Measurements from ENCODE around the gene SERPINA3. TPM values are rescaled to one million over a fixed set of nuclear protein-coding genes. Genes with fewer than 3 reads are reported as not detected.

The SERPINA3 gene
- total RNA-seq, 1 donor from 2014 or later, result 7,311 TPM

DNA sequence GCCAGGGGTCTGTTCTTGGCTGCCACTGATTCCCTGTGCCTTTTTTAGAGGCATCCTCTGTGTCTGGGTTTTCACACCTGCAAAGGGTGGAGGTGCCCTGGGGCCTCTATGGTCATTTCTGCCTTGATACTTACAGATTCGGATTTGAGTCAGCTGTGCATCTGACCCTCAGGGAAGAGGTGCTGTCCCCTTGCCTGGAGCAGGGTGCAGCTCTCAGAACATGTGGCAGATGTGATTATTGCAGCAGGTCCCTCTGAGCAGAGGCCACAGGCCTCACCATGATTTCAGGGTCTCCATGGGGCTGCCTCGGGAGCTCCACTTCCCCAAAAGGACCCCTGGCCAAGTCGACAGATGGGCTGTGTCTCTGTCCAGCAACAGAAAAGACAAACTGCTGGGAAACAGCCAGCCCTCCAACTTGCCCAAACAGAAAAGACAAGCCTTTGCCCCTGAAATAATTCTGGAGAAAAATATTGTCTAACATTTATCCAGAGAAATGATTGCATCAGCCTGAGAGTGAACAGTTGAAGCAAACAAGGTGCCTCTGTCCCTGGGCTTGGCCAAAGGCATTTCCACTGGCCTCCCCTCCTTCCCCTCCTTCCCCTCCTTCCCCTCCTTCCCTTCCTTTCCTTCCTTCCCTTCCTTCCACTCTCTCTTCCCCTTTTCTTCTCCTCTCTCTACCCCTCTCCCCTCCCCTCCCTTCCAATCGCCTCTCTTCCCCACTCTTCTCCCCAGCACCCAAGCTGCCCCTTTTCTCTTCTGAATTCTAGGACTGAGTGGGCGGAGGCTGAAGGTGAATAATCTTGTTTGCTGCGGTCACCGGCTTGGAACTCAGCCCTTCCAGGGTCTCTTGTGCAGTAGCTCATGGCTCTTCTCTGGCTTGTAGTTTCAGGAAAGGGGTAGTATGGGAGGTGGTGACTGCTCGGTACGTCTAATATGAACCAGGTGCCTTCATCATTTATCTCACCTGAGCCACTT is 676 bp downstream of the SERPINA3 start:
- DNase-seq (ENCODE audit: low spot score), result no peak
- peak; percentile 22 for ATAC-seq

DNA sequence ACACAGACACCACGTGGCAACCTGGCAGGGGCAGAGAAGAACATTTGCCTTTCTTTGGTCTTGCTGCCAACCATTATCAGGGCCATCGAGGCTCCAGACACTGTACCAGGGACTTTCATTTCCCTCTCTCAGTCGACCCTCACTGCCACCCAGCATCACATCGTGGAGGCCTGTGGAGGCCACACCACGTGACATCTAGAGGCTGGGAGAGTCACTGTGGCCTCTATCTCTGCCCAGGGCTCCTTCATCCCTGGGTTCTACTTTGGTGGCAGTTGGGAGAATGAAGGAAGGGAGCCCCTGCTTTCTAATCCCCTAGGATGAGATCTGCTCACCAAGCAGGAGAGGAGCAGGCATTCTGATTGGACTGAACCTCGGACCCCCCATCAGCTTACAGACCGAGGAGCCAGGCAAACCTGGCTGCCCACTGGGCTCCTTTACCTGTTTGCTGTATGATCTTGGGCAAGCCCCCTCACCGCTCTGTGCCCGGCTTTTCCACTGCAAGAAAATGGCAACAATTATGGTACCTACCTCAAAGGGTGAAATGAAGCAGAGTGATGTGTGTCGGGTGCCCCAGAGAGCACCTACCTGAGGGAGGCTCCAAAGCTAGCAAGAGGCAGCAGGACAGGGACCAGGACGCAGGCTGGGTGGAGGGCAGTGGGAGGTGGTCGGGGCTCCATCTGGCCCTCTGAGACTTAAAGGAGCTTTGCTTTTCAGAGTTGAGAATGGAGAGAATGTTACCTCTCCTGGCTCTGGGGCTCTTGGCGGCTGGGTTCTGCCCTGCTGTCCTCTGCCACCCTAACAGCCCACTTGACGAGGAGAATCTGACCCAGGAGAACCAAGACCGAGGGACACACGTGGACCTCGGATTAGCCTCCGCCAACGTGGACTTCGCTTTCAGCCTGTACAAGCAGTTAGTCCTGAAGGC is 1.8 kb downstream of the SERPINA3 start:
- peak; percentile 5 for ATAC-seq
- peak; percentile 49 for DNase-seq (ENCODE audit: low spot score)

DNA sequence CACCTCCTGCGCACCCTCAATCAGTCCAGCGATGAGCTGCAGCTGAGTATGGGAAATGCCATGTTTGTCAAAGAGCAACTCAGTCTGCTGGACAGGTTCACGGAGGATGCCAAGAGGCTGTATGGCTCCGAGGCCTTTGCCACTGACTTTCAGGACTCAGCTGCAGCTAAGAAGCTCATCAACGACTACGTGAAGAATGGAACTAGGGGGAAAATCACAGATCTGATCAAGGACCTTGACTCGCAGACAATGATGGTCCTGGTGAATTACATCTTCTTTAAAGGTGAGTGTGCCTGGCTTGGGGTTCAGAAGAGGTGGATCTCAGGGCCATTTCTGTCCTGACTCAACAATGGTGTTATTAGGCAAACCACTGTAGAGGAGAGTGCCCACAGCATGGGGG is 2.6 kb downstream of the SERPINA3 start:
- ATAC-seq (peak; percentile 12), DNase-seq (ENCODE audit: low spot score) (no peak)

DNA sequence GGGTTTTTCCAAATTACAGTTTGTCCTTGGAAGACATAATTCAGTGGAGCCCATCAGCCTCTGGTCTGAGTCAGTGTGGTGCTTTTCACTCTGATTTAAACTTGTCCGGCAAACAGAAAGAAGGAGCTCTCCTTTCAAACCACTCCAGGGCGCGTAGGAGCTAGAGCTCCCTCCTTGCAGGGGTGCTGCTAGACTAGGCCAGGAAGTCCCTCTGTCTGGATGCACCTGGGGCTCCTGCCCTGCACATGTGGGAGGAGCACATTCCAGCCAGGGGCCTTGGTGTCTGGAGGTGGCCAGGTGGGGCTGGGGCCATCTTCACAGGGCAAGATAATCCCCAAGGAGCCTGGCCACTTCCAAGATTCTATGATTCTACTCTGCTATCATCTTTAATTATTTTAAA is 3.1 kb downstream of the SERPINA3 start:
- ATAC-seq, result peak; percentile 12
- DNase-seq (ENCODE audit: low spot score), result no peak

DNA sequence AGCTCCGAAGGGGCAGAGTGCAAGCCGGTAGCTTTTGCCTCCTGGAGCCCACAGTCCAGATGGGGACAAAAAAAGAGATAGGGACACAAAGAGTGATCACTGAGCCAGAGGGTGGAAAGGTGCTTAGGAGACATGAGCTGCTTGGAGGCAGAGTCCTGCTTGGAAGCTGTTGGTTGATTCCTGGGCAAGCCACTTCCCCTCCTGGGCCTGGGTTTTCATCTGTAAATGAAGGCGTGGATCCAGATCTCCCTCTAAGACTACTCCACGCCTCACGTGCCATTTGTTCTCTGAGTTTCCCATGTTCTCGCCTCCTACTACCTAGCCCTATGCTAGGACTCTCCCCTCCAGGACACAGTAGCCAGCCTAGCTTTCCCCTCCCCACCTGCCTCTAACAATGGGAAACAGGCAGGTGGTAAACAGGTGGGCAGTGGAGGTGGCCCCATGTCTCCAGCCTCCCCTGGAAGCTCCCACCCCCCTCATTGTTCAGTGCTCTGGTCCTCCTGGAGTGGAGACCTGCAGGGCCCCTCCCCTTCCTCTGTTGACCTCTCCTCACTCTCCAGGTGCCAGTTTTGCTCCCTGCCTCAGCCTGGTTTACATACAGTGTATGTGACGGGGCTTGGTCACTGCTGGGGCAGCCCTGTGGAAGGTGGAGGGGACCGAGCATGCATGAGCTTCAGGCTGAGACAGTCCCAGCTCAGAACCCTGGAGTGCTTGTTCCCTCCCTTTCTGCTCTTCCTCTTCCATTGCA is 3.8 kb downstream of the SERPINA3 start:
- no peak for DNase-seq (ENCODE audit: low spot score)
- peak; percentile 21 for ATAC-seq

DNA sequence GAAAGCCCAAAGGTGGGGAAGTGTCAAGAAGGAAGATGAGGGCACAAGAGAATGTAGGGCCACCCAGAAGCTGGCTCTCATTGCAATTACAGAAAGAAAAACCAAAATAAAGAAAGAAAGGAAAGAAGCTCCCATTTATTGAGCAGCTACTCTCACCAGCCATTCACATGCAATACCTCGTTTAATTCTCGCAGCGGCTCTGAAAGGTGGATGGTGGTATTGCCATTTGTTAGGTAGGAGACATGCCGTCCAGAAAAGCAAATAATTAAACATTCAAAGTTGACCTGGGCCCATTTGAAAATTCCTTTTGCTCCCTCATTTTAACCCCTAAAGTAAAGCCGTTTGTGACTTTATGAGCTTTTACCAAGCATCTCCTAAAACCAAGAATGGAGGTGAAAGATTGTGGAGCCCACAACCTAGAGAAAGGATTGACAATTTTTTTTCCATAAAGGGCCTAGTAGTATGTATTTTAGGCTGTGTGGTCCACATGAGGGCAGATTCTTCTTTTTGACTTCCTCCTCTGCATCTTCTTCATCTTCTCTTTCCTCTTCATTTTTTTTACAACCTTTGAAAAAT is 5.3 kb downstream of the SERPINA3 start:
- DNase-seq (ENCODE audit: low spot score), result no peak

DNA sequence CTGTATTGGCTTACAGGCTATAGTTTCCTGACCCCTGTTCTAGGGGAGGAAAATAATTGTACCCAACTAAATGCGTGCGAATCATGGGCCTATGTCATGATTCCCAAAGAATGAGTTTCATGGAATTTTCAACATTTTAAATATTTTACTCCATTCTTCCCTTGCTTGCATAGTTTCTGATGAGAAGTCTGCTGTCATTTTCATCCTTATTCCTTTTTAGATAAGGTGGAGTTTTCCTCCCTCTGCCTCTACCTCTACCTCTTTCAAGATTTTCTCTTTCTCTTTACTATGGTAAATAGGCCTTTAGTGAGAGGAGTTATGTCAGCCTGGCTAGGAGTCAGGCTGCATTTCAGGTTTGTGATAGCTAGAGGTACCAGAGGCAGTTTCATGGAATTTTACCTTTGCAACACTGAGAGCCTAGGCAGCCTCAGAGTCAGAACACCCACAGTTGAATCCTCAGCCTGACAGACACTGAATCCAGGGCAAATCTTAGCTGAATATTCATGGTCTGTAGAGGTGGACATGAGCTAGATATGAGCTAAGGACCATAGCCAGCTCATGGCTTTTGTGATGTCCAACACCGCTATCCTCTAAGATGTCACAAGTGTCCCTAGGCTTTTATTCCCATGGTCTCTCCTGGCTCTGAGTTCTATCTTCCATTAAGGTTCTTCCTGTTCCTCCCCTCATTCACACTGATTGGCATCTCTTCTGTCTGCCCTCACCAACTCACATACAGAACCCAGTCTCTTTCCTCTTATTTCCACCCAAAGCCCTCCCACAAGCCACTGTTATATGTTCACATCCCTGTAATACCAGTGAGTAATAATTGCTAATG is 6.0 kb downstream of the SERPINA3 start:
- ATAC-seq (no peak), DNase-seq (ENCODE audit: low spot score) (no peak)

More for the DNA sequence above, 5.3 kb downstream of the SERPINA3 start:
- no peak for ATAC-seq

DNA sequence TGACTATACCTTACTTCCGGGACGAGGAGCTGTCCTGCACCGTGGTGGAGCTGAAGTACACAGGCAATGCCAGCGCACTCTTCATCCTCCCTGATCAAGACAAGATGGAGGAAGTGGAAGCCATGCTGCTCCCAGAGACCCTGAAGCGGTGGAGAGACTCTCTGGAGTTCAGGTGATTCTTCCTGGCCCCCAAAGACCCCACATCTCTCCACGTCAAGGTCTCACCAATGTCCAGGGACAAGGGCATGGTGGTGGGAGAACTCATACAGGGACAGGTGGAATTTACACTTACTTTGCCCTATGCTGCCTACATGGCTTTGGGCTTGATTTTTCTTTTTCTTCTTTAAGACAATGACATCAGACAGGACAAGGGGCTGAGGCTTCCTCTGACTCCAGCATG is 7.1 kb downstream of the SERPINA3 start:
- ATAC-seq (no peak), DNase-seq (ENCODE audit: low spot score) (no peak)

DNA sequence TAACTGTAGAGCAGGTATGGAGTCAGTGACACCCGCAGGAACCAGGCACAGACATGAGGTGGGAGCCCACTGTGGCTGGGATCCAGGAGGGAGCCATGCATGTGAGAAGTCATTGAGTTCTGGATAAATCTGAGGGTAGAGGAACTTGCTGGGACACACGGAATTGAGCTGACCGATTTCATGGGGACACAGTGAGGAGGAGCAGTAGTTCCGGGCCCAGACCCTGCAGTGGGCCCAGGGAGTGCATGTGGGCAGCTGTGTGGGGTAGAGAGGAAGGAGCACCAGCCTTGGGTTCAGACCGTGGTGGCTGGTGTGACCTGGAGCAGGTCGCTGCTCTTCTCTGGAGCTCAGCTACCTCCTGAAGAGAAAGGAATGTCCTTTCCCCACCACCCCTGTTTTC is 8.4 kb downstream of the SERPINA3 start:
- DNase-seq (ENCODE audit: low spot score) (no peak), ATAC-seq (no peak)

DNA sequence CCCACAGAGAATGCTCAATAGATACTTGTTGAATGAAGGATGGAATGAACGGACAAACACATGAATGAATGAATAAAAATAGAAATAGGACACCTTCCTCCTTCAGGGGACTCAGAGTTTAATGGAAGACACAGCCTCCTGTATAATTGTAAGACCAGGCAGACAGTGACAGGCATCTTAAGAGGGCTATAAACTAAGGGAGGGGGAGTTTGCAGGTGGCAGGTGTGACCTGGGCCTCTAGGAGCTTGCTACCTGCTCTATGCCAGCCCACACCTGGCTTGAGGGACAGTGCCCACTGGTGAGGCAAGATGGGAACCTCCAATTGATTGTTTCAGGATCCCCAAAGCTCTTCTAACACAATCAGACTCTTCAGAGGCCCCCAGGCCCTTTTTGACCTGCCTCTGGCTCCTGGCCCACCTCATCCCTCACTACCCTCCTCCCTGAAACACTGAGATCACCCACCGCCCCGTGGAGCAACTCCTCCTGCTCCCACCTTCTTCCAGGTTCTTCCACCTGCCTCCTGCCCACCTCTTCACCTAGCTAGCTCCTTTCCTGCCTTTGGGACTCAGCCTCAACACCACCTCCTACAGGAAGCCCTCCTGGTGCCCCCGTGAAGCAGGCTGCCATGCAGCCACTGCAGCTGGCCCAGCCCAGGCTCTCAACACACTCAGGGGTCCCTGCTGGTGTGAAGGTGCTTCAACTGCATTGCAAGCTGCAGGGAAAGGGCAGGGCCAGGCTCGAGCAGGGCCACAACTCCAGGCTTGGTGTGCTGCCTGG is 9.4 kb downstream of the SERPINA3 start:
- peak; percentile 2 for ATAC-seq
- no peak for DNase-seq (ENCODE audit: low spot score)

DNA sequence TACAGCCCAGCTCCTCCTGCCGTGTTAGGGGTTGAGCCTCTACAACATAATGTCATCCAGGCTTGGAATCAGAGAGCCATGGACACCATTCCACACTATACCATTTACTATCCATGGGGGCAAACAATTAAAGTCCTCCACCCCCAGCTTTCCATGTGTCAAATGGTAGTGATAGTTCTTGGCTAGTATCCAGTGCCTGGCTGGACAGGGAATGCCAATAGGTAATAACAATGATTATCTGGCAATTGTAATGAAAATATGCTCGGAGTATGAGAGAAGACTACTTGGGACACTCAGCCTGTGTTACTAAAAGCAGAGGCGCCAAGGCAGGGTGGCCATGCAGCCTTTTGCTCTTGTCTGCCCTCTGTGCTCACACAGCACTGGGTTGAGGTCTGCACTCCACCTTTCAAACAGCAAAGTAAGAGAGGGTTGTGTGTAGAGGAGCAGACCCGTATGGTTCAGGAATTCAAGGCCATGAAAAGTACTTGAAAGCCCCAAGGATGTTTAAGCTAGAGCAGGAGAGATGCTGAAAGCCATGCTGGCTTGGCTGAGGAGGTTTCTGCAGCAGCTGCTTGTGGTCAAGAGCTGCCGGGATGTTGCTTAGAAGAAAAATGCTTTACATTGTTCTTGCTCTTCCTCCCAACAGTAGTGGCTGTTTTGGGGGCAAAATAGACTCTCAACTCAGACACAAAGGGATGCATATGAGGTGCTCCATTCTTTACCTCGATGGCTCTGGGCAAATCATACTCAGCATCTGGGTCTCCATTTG is 10.6 kb downstream of the SERPINA3 start:
- DNase-seq (ENCODE audit: low spot score), result no peak

DNA sequence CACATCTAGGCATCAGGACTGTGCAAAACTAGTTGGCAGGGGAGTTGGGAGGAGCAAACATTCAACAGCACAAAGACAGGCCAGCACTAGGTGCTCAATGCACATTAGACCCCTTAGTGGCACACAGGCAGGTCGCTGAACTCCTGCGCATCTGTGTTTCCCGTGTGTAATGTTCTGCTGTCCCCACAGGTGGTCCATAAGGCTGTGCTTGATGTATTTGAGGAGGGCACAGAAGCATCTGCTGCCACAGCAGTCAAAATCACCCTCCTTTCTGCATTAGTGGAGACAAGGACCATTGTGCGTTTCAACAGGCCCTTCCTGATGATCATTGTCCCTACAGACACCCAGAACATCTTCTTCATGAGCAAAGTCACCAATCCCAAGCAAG is 11.2 kb downstream of the SERPINA3 start:
- no peak for DNase-seq (ENCODE audit: low spot score)

More for the DNA sequence above, 10.6 kb downstream of the SERPINA3 start:
- no peak for ATAC-seq

DNA sequence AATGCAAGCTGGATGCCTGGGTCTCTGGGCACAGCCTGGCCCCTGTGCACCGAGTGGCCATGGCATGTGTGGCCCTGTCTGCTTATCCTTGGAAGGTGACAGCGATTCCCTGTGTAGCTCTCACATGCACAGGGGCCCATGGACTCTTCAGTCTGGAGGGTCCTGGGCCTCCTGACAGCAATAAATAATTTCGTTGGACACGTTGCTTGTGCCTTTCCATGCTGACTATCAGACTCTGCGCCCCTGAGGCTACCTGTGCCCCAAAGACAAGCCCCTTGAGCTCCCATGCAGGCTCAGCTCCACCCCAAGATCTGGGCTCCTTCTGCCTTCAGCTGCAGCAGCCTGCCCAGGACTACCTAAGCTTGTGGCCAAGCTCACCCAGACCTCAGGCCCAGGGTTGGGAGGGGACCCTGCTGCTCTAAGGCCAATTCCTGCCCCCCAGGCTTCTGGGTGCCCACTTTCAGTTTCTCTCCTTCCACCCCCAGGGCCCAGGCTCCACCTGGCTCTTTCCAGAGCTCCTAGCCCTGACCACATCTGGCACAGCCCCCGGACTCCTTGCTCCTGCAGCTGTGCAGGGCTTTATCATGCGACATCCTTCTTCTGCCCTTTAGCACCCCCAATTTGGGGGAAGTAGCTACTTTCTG is 11.8 kb downstream of the SERPINA3 start:
- peak; percentile 2 for ATAC-seq
- DNase-seq (ENCODE audit: low spot score), result no peak

More for the DNA sequence above, 11.2 kb downstream of the SERPINA3 start:
- ATAC-seq, result no peak

DNA sequence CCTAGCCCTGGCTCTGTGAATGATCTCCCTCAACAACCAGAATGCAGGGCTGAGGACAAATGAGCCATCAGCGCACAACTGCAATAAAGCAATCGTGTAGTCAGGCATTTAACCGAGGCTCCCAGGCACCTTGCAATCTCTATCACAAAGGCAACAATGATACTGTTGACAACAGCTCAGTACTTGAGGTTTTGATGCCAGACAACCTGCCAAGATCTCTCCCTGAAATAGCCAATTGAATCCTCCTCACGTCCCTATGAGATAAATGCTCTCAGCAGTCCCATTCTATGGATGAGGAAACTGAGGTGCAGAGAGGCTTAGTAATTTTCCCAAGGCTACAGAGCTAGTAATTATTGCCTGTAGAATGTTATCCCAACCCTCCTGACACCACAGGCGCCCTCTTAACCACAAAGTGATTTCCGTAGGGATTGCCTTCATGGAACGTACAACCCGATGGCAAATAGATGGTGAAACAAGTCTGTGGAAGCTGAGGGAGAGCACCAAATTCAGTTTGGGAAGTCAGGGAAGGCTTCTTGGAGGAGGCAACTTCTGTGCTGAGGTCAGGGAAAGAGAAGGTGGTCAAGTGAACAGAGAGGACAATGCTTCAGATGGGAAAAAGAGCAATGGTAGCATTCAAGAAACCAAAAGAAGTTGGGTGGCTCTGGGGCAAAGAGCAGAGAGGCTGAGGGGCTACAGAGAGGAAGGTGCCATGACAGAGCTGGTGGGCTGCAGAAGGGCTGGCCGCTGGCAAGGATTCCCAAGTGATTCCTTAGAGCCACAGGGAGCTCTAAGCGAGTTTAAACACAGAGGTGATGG is 12.6 kb downstream of the SERPINA3 start:
- DNase-seq (ENCODE audit: low spot score) (no peak), ATAC-seq (no peak)

DNA sequence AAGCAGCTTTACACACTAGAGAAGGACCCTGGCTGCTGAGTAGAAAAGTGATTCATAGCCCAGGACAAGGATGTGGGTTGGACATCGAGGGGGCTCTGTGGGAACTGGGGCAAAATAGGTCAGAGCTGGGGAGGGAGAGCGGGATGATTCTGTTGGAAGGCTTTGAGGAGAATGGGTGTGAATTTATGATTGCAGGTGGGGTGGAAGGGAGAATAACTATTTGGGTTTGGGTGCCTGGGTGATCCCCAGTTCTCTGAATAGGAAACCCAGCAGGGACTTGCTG is 13.1 kb downstream of the SERPINA3 start:
- ATAC-seq (peak; percentile 4), DNase-seq (ENCODE audit: low spot score) (no peak)

DNA sequence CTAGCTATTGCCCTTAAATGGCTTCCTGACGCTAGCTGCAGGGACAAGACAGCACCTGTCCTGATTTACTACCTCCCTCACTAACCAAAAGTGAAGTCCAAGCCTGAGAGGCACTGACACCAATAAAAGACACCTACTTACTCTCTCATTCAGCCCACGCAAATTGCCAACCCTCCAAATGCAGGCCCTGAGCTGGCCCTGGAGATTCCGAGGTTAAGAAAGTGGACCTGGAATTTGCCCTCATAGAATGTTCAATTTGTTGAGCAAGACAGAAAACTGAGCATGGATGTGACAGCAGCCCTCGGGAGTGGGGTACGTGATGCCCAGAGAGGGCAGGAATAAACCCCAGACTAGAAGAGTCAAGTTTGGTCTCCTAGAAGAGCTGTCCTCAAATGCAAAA is 16.4 kb downstream of the SERPINA3 start:
- DNase-seq (ENCODE audit: low spot score), result no peak

DNA sequence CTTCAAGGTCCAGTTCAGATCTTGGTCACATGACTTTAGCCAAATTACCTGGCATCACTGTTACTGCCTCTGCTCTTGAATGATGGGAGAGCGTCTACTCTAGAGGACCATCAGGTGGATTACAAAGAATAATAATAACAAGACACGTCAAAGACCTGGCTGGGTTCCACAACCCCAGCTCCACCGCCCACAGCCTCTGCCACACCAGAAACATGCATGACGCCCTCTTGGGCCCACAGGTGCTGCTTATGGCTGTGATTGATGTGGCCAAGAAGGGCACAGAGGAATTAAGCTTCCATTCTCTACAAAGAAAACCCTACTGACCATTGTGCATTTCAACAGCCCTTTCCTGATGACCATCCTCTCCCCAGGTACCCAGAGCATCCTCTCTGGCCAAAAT is 18.2 kb downstream of the SERPINA3 start:
- DNase-seq (ENCODE audit: low spot score) (no peak), ATAC-seq (no peak)

More for the DNA sequence above, 16.4 kb downstream of the SERPINA3 start:
- no peak for ATAC-seq

Measured in left lobe of liver (tissue), 2 donors.